HAP-1 (cell line): ENCODE measurements around the gene AMH.
"Not testable (repeated sequence)": the region's sequence is repeated elsewhere in the genome, so short reads cannot be mapped to it uniquely, and the experiment has no call there.

Source experiments
- DNase-seq, 2 experiments: peaks; one replicate each; pipeline ENCODE4 v3.0.0-alpha.2; 2016 to 2020; ENCODE audit warnings: low spot score in 2 of 2
- H3K27me3 ChIP-seq: fragments of 250-450 bp; sonication (Bioruptor Pico); 2 replicates; pipeline ENCODE4 v1.5.1; 2020; ENCODE audit warnings: low read depth, mild to moderate bottlenecking, moderate library complexity
- H3K36me3 ChIP-seq: fragments of 250-450 bp; sonication (Bioruptor Pico); replicated peaks from 2 replicates; pipeline ENCODE4 v1.5.1; 2020; ENCODE audit warnings: mild to moderate bottlenecking
- H3K4me1 ChIP-seq: fragments of 250-450 bp; sonication (Bioruptor Pico); 2 replicates; pipeline ENCODE4 v1.5.1; 2020; ENCODE audit warnings: mild to moderate bottlenecking
- H3K4me3 ChIP-seq: fragments of 250-450 bp; sonication (Bioruptor Pico); 2 replicates; pipeline ENCODE4 v1.5.1; 2020; ENCODE audit warnings: mild to moderate bottlenecking, moderate library complexity
- H3K9me3 ChIP-seq: fragments of 250-450 bp; sonication (Bioruptor Pico); 2 replicates; pipeline ENCODE4 v1.5.1; 2020; ENCODE audit warnings: mild to moderate bottlenecking, moderate library complexity
- in situ Hi-C: fragments of 300-500 bp; cut with MboI; formaldehyde crosslinking; loops from 3 replicates; pipeline ENCODE4 v1.14.3; 2020; ENCODE audit warnings: low sequenced_read_pairs, inconsistent platforms, mixed read lengths

The AMH gene

DNA sequence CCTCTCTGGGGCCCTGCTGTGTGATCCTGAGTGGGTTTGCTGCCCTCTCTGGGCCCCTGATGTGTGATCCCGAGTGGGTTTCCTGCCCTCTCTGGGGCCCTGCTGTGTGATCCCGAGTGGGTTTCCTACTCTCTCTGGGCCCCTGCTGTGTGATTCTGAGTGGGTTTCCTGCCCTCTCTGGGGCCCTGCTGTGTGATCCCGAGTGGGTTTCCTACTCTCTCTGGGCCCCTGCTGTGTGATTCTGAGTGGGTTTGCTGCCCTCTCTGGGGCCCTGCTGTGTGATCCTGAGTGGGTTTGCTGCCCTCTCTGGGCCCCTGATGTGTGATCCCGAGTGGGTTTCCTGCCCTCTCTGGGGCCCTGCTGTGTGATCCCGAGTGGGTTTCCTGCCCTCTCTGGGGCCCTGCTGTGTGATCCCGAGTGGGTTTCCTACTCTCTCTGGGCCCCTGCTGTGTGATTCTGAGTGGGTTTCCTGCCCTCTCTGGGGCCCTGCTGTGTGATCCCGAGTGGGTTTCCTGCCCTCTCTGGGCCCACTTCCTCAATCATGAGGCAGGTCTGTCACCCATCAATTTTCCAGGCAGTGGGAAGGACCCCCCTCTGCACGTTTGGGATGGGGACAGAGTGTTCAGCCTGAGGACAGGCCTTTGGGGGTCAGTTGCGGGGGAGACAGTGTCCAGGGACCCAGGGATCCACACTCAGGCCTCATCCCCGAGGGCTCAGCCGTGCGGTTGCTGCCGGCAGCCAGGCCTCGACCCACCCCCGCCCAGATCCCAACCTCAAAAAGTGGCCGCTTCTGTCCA is 32.3 kb downstream of the AMH start:
- DNase-seq, H3K27me3 ChIP-seq, H3K9me3 ChIP-seq, H3K4me3 ChIP-seq, in situ Hi-C loops, H3K4me1 ChIP-seq, H3K36me3 ChIP-seq: not testable (repeated sequence)

- Histone ChIP-seq H3K4me3 (no peak within 1 kb of the TSS), H3K9me3 (no peaks in the 10 kb centered on the region), H3K4me1 (no peaks in the 10 kb centered on the region), H3K27me3 (no peaks in the 10 kb centered on the region; the same call in 1 of the 2 replicates), H3K36me3 (no peaks in the 10 kb centered on the region)
- DNase-seq = peak in 1 of 2 experiments; percentile 47
- in situ Hi-C loops = no loop called here
Measured at GRCh38 chr19:2282062-2282861, 33.1 kb downstream of the AMH start, which contains the start of gene PEAK3. TSS of gene PEAK3 (minus strand) at chr19:2282175. CDS start at chr19:2280931, 1,244 bp downstream.

DNA sequence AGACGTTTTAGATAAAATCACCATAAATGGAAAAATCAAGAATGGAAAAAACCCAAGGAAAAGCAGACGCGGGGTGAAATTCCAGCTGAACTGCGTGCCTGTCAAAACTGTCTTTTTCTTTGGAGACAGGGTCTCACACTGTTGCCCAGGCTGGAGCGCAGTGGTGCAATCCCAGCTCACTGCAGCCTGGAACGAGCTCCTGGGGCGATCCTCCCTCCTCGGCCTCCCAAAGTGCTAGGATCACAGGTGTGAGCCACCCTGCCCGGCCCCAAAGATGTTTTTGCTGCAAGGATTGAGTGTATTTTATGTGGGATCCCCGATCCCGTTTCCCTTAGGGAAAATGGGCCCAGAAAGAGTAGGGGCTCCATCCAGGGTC is 33.7 kb downstream of the AMH start:
- no peaks in the 10 kb centered on the region for H3K4me1 ChIP-seq
- DNase-seq = no peak
- H3K4me3 ChIP-seq = no peak overlapping the region
- in situ Hi-C loops = no loop called here
- no peaks in the 10 kb centered on the region; the same call in 1 of the 2 replicates for H3K27me3 ChIP-seq
- no peaks in the 10 kb centered on the region for H3K36me3 ChIP-seq
- H3K9me3 ChIP-seq = no peaks in the 10 kb centered on the region

DNA sequence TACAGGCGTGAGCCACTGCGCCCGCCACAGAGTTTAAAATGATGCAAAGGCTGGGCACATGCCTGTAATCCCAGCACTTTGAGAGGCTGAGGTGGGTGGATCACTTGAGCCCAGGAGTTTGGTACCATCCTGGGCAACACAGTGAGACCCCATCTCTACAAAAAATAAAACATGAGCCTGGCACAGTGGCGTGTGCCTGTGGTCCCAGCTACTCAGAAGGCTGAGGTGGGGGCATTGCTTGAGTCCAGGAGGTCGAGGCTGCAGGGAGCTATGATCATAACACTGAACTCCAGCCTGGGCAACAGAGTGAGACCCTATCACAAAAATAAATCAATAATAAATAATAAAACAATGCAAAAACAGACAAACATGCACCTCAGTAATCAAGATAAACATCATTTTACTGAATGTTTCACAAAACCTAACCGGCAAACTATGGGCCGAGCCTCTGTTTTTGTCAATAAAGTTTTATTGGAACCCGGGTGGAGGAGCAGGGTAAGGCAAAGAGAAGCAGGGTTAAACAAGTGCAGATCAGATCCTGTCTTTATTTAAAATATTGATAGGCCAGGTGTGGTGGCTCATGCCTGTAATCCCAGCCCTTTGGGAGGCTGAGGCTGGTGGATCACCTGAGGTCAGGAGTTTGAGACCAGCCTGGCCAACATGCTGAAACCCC is 34.8 kb downstream of the AMH start:
- in situ Hi-C loops = no loop called here
- DNase-seq = no peak
- Histone ChIP-seq H3K9me3 (no peaks in the 10 kb centered on the region), H3K36me3 (no peaks in the 10 kb centered on the region), H3K27me3 (peaks cover 5% of the 10 kb centered on the region; the same call in 1 of the 2 replicates), H3K4me3 (no peak overlapping the region), H3K4me1 (no peaks in the 10 kb centered on the region)

GRCh38 chr19:2286402-2287140 is 37.4 kb downstream of the AMH start:
- peaks cover 23% of the 10 kb centered on the region for H3K27me3 ChIP-seq
- in situ Hi-C loops = no loop called here
- no peaks in the 10 kb centered on the region for H3K9me3 ChIP-seq
- H3K36me3 ChIP-seq = no peaks in the 10 kb centered on the region
- DNase-seq = no peak
- no peaks in the 10 kb centered on the region; the same call in 1 of the 2 replicates for H3K4me1 ChIP-seq
- H3K4me3 ChIP-seq = no peak overlapping the region

DNA sequence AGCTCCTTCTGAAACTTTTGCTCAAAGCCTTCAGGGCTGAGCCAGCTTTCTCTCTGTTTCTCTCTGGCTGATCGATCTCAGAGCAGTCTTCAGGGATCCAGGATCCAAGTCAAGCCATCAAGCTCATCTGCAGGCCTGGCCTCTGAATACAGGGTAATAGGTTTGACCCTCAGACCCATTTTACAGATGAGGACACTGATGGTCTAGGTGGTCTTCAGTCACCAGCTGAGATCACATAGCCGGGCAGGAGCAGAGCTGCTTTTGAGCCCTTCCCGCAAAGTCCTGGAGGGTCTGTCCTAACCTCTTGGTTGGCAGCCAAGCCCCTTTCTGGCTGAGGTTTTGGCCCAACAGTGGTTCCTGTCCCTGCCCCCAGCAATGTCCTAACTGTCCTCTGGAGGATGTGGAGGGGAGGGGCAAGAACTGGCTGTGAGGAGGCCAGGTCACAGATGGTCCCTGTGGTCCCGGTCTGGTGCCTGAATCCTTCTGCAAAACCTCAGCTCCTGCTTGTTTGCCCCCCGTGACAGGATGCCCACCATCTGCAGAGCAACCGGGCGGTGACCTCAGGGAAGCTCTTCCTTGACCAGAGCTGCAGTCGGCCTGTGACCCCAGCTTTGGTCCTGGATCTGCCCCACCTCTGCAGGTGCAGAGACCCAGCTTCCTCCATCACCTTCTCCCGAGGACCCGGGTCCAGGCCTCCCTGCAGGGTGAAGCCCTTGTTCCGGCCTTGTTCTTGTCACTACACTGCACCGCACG is 38.6 kb downstream of the AMH start:
- H3K9me3 ChIP-seq = no peaks in the 10 kb centered on the region
- no peaks in the 10 kb centered on the region for H3K36me3 ChIP-seq
- DNase-seq = no peak
- in situ Hi-C loops = no loop called here
- H3K4me3 ChIP-seq = no peak overlapping the region
- H3K4me1 ChIP-seq = no peaks in the 10 kb centered on the region; the same call in 1 of the 2 replicates
- peaks cover 23% of the 10 kb centered on the region for H3K27me3 ChIP-seq

GRCh38 chr19:2288338-2288817 is 39.3 kb downstream of the AMH start:
- H3K27me3 ChIP-seq = peaks cover 23% of the 10 kb centered on the region
- no peak overlapping the region for H3K4me3 ChIP-seq
- no peak for DNase-seq
- H3K36me3 ChIP-seq = no peaks in the 10 kb centered on the region
- H3K9me3 ChIP-seq = no peaks in the 10 kb centered on the region
- in situ Hi-C loops = no loop called here
- no peaks in the 10 kb centered on the region; the same call in 1 of the 2 replicates for H3K4me1 ChIP-seq

- Histone ChIP-seq H3K36me3 (no peaks in the 10 kb centered on the region), H3K4me3 (no peak overlapping the region; the same call in 1 of the 2 replicates), H3K27me3 (peaks cover 23% of the 10 kb centered on the region), H3K4me1 (no peaks in the 10 kb centered on the region; the same call in 1 of the 2 replicates), H3K9me3 (no peaks in the 10 kb centered on the region)
- in situ Hi-C loops = no loop called here
- DNase-seq = no peak
Measured at GRCh38 chr19:2288818-2289713, 39.9 kb downstream of the AMH start.

- Histone ChIP-seq H3K4me3 (peak overlapping the region; percentile 16), H3K4me1 (no peaks in the 10 kb centered on the region; the same call in 1 of the 2 replicates), H3K36me3 (no peaks in the 10 kb centered on the region), H3K27me3 (peaks cover 23% of the 10 kb centered on the region), H3K9me3 (no peaks in the 10 kb centered on the region)
- peak in 1 of 2 experiments; percentile 56 for DNase-seq
- in situ Hi-C loops = no loop called here
Measured at GRCh38 chr19:2289714-2290435, 40.8 kb downstream of the AMH start.

DNA sequence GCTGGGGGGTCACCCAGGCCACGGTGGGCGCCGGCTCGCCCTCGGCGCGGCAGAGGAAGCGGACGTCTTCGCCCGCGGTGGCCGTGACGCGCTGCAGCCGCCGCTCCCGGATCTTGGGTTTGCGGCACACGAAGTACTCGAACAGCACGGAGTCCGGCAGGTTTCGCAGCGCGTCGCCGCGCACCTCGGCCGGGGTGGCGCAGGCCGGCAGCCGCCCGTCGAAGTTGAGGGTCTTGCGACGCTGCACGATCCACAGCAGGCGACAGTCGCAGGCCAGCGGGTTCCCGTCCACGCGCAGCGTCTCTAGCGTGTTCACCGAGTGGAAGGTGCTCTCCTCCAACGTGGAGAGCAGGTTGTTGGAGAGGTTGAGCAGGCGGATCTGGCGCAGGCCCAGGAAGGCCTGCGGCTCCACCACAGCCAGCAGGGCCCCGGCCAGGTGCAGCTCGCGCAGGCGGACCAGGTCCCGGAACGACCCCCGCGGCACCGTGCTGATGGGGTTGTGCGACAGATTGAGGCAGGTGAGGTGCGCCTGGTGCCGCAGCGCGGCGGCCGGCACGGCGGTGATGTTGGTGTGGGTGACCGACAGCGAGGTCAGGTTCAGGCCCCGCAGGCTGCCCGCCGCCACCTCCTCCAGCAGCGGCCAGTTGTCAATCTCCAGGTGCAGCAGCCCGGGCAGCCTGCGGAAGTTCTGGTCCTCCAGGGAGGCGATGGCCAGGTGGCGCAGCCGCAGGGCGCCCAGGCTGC is 41.5 kb downstream of the AMH start:
- Histone ChIP-seq H3K9me3 (no peaks in the 10 kb centered on the region), H3K4me3 (no peak overlapping the region), H3K27me3 (peaks cover 23% of the 10 kb centered on the region), H3K36me3 (no peaks in the 10 kb centered on the region), H3K4me1 (no peaks in the 10 kb centered on the region; the same call in 1 of the 2 replicates)
- in situ Hi-C loops = no loop called here
- no peak for DNase-seq
